ENCODE data around the gene TBCC. TPM values are rescaled to one million over a fixed set of nuclear protein-coding genes. Genes with fewer than 3 reads are reported as not detected.
"Not testable (repeated sequence)": the region's sequence is repeated elsewhere in the genome, so short reads cannot be mapped to it uniquely, and the experiment has no call there.

Gene TBCC
- total RNA-seq, 1 experiment from 2014 or later = 61.2 TPM

GRCh38 chr6:42744351-42744893, 1.5 kb downstream of the TBCC start:
- in situ Hi-C loops (cut with HindIII; ENCODE audit: low pct_unique_long_range_greater_than_20kb, low sequenced_read_pairs) = no loop called here
- DNase-seq (ENCODE audit: low read depth) = no peak

- peak; percentile 57 for DNase-seq (ENCODE audit: low read depth)
These were observed 3.6 kb downstream of the TBCC start for GRCh38 chr6:42742116-42742894.

GRCh38 chr6:42740725-42741124, 5.2 kb downstream of the TBCC start:
- in situ Hi-C loops (cut with HindIII; ENCODE audit: low pct_unique_long_range_greater_than_20kb, low sequenced_read_pairs) = no loop called here

More at GRCh38 chr6:42742116-42742894, 3.6 kb downstream of the TBCC start:
- in situ Hi-C loops (cut with HindIII; ENCODE audit: low pct_unique_long_range_greater_than_20kb, low sequenced_read_pairs) = no loop called here

GRCh38 chr6:42735976-42736375, 9.9 kb downstream of the TBCC start:
- DNase-seq (ENCODE audit: low read depth) = peak; percentile 48
- in situ Hi-C loops (cut with HindIII; ENCODE audit: low pct_unique_long_range_greater_than_20kb, low sequenced_read_pairs) = no loop called here

More at GRCh38 chr6:42740725-42741124, 5.2 kb downstream of the TBCC start:
- DNase-seq (ENCODE audit: low read depth) = no peak

- in situ Hi-C loops (cut with HindIII; ENCODE audit: low pct_unique_long_range_greater_than_20kb, low sequenced_read_pairs) = not testable (repeated sequence)
- peak; percentile 89 for DNase-seq (ENCODE audit: low read depth)
These were observed 11.9 kb downstream of the TBCC start for GRCh38 chr6:42733867-42734481.

GRCh38 chr6:42729731-42730130, 16.2 kb downstream of the TBCC start:
- no peak for DNase-seq (ENCODE audit: low read depth)
- in situ Hi-C loops (cut with HindIII; ENCODE audit: low pct_unique_long_range_greater_than_20kb, low sequenced_read_pairs) = no loop called here

- in situ Hi-C loops (cut with HindIII; ENCODE audit: low pct_unique_long_range_greater_than_20kb, low sequenced_read_pairs) = no loop called here
- no peak for DNase-seq (ENCODE audit: low read depth)
These were observed 18.3 kb downstream of the TBCC start for GRCh38 chr6:42727627-42728026.

- in situ Hi-C loops (cut with HindIII; ENCODE audit: low pct_unique_long_range_greater_than_20kb, low sequenced_read_pairs) = no loop called here
- DNase-seq (ENCODE audit: low read depth) = no peak
These were observed 18.8 kb downstream of the TBCC start for GRCh38 chr6:42727087-42727611.

GRCh38 chr6:42726485-42727086, 19.3 kb downstream of the TBCC start:
- peak; percentile 74 for DNase-seq (ENCODE audit: low read depth)
- in situ Hi-C loops (cut with HindIII; ENCODE audit: low pct_unique_long_range_greater_than_20kb, low sequenced_read_pairs) = no loop called here

- in situ Hi-C loops (cut with HindIII; ENCODE audit: low pct_unique_long_range_greater_than_20kb, low sequenced_read_pairs) = no loop called here
- DNase-seq (ENCODE audit: low read depth) = no peak
These were observed 19.9 kb downstream of the TBCC start for GRCh38 chr6:42726026-42726425.

GRCh38 chr6:42724825-42725224, 21.1 kb downstream of the TBCC start:
- DNase-seq (ENCODE audit: low read depth) = no peak
- in situ Hi-C loops (cut with HindIII; ENCODE audit: low pct_unique_long_range_greater_than_20kb, low sequenced_read_pairs) = no loop called here

GRCh38 chr6:42722497-42722896, 23.4 kb downstream of the TBCC start, which contains the start of gene PRPH2:
Gene PRPH2, minus strand, starts transcription at chr6:42722597. Its CDS starts 263 bp downstream, at chr6:42722334.
- DNase-seq (ENCODE audit: low read depth) = no peak
- in situ Hi-C loops (cut with HindIII; ENCODE audit: low pct_unique_long_range_greater_than_20kb, low sequenced_read_pairs) = no loop called here

GRCh38 chr6:42720739-42721138, 25.2 kb downstream of the TBCC start:
- DNase-seq (ENCODE audit: low read depth) = peak; percentile 61
- in situ Hi-C loops (cut with HindIII; ENCODE audit: low pct_unique_long_range_greater_than_20kb, low sequenced_read_pairs) = no loop called here

GRCh38 chr6:42715871-42716270, 30.0 kb downstream of the TBCC start:
- in situ Hi-C loops (cut with HindIII; ENCODE audit: low pct_unique_long_range_greater_than_20kb, low sequenced_read_pairs) = no loop called here

GRCh38 chr6:42714098-42714761, 31.7 kb downstream of the TBCC start:
- in situ Hi-C loops (cut with HindIII; ENCODE audit: low pct_unique_long_range_greater_than_20kb, low sequenced_read_pairs) = no loop called here
- DNase-seq (ENCODE audit: low read depth) = no peak

More at GRCh38 chr6:42715871-42716270, 30.0 kb downstream of the TBCC start:
- DNase-seq (ENCODE audit: low read depth) = no peak

GRCh38 chr6:42711930-42712329, 34.0 kb downstream of the TBCC start:
- DNase-seq (ENCODE audit: low read depth) = no peak
- in situ Hi-C loops (cut with HindIII; ENCODE audit: low pct_unique_long_range_greater_than_20kb, low sequenced_read_pairs) = no loop called here

GRCh38 chr6:42710316-42710715, 35.6 kb downstream of the TBCC start:
- in situ Hi-C loops (cut with HindIII; ENCODE audit: low pct_unique_long_range_greater_than_20kb, low sequenced_read_pairs) = no loop called here
- DNase-seq (ENCODE audit: low read depth) = no peak

- in situ Hi-C loops (cut with HindIII; ENCODE audit: low pct_unique_long_range_greater_than_20kb, low sequenced_read_pairs) = no loop called here
- DNase-seq (ENCODE audit: low read depth) = no peak
These were observed 36.0 kb downstream of the TBCC start for GRCh38 chr6:42709871-42710270.
